Measurements from ENCODE around the gene GIPR.

GIPR gene

DNA sequence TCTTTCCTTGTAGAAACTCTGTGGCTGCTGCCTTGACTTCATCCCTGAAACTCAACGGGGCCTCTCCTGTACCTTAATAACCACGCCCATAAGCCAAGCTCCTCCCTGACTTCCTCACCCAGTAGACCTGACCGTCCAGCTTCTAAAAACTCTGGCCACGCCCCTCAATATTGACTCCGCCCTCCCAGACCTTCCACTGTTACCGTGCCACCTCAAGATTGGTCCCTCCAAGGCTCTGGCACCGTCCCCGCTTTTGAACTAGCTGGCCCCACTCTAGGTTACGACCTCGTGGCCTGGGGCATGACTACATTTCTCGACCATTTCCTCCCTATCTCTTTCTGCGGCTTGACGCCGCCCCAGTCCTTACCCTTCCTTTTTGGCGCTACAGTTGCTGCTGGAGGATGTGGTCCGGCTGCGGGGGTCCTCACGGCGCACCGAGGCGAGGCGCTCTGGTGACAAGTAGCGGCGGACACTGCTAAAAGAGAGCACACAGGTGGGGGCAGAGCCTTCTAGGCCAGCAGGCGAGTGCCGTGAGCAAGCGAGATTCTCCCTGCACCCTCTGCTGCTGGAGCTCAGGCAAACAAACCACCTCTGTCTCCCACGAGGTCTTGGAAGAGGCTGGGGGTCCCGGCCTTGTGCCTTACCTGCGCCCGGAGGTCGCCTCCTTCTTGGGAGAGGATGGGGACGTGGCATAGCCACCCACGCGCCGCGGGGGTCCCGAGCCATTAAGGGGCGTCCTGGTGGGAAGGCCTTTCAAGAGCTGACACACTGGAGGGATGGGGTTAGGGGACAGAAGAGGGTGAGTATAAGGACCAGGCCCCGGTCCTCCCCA lies 26.5 kb upstream of the GIPR start:
- H3K9me3 Mint-ChIP-seq, result no peaks in the 10 kb centered on the region
- H3K4me3 Mint-ChIP-seq, result peak overlapping the region; percentile 95
- peaks cover 14% of the 10 kb centered on the region for H3K36me3 Mint-ChIP-seq (ENCODE audit: low read depth)
- peak overlapping the region; percentile 97 for H3K27ac Mint-ChIP-seq
- H3K27me3 Mint-ChIP-seq, result peaks cover 5% of the 10 kb centered on the region
- H3K4me1 Mint-ChIP-seq (ENCODE audit: low read depth), result peaks cover 51% of the 10 kb centered on the region

DNA sequence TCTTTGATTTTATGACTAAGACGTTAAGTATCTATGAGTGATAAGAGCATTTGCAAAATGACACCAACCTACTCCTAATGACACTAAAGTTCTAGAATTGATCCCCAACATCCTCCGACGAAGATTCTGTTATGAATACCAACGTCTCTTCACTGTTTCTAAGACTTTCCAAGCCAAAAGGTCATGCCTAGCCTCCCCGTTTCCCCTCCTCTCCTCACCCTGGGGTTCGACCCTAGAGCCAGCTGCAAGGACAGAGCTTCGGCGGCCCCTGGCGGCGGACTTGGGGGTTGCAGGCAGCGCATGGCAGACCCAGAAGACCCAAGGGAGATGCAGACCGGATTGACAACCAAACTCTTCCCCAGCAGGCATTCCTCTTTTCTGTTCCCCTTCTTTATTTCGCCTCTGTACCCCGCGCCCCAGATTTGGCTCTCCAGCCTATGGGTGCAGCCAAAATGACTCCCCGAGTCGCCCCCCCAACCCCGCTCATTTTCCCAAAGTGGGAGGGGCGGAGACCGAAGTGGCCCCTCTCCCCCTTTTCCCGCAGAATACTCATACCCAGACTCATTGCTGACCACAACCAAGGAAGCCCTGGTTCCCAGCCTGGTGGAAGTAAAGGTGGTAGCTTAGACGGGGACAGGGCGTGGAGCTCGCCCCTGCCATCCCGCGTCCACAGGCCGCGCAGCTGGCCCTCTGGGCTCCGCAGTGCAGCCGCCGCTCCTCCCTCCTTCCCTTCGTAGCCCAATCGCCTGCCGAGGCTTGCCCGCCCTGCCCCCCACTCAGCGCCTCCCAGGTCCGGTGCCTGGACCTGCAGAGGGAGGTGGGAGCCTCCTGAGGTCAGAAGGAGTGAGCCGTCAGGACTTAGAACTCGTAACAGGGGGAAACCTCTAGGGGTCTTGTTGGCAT lies 24.7 kb upstream of the GIPR start:
- peaks cover 53% of the 10 kb centered on the region for H3K4me1 Mint-ChIP-seq (ENCODE audit: low read depth)
- H3K9me3 Mint-ChIP-seq, result no peaks in the 10 kb centered on the region
- H3K36me3 Mint-ChIP-seq (ENCODE audit: low read depth), result peaks cover 14% of the 10 kb centered on the region
- H3K27me3 Mint-ChIP-seq, result peaks cover 6% of the 10 kb centered on the region
- peak overlapping the region; percentile 95 for H3K4me3 Mint-ChIP-seq
- H3K27ac Mint-ChIP-seq, result peak overlapping the region; percentile 97

DNA sequence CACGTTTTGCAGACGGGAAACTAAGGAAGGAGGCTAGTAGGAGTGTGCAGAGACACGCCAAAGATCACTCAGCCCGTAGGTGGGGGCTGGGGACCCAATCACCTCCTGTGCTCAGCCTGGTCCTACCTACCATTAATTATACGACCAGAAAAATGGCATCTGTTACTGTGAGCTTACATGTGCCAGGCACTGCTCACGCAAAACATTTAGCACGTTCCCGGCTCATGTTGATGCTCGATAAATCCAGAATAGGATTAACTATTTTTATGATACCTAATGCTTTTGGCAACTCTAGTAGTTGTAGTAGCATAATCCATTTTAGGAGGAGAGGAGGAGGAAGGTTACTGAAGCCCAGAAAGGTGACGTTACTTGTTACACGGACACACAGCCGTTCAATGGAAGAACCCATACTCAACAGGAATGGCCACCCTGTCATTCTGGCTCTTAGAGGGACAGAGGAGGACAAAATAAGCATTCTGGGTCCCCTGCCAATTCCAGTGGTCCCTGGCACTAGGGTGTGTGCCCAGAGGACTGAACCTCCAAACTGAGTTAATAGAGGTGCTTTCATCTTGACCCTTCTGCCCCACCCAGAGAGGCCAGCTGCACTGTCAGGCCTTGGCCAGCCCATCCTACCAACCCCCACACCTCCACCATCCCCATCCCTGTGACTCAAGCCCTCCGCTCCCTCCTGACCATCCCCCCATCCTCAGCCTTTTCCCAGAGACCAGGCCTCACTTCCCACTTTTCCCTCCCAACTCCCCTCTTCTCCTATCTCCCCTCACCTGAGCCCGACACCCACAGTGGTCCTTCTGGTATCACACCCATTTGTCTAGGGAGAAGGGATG lies 23.9 kb upstream of the GIPR start:
- H3K4me1 Mint-ChIP-seq (ENCODE audit: low read depth), result peaks cover 46% of the 10 kb centered on the region
- peak overlapping the region; percentile 21 for H3K27ac Mint-ChIP-seq
- H3K27me3 Mint-ChIP-seq, result peaks cover 6% of the 10 kb centered on the region
- H3K36me3 Mint-ChIP-seq (ENCODE audit: low read depth), result peaks cover 10% of the 10 kb centered on the region
- peak overlapping the region; percentile 95 for H3K4me3 Mint-ChIP-seq
- no peaks in the 10 kb centered on the region for H3K9me3 Mint-ChIP-seq

DNA sequence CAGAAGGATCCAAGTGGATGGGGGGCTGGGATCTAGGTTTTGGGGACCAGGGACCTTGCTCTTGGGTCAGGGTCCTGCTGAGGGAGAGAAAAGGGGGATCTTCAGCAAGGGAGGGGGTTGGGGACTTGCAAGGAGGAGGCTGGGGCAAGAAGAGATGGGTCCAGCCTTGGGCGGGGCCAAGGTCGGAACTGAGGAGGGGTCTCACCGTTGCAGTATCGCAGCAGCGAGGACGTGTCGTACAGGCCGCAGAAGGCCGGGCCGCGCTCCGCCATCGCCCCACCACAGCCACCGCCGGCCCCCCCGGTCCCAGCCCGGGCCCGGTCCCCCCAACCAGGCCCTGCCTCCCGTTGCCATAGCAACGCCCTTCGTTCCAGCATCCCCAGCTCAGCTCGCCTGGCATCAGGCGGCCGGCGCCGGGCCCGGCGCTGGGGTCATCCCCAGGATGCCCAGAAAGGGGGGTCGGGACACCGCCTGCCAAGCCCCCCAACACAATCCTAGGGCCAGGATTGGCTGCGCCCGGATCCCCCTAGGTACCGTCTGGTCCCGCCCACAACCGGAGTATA lies 22.9 kb upstream of the GIPR start:
- no peak overlapping the region for H3K27ac Mint-ChIP-seq
- no peaks in the 10 kb centered on the region for H3K9me3 Mint-ChIP-seq
- peaks cover 6% of the 10 kb centered on the region for H3K27me3 Mint-ChIP-seq
- H3K4me1 Mint-ChIP-seq (ENCODE audit: low read depth), result peaks cover 41% of the 10 kb centered on the region
- peak overlapping the region; percentile 67 for H3K4me3 Mint-ChIP-seq
- peaks cover 10% of the 10 kb centered on the region for H3K36me3 Mint-ChIP-seq (ENCODE audit: low read depth)

DNA sequence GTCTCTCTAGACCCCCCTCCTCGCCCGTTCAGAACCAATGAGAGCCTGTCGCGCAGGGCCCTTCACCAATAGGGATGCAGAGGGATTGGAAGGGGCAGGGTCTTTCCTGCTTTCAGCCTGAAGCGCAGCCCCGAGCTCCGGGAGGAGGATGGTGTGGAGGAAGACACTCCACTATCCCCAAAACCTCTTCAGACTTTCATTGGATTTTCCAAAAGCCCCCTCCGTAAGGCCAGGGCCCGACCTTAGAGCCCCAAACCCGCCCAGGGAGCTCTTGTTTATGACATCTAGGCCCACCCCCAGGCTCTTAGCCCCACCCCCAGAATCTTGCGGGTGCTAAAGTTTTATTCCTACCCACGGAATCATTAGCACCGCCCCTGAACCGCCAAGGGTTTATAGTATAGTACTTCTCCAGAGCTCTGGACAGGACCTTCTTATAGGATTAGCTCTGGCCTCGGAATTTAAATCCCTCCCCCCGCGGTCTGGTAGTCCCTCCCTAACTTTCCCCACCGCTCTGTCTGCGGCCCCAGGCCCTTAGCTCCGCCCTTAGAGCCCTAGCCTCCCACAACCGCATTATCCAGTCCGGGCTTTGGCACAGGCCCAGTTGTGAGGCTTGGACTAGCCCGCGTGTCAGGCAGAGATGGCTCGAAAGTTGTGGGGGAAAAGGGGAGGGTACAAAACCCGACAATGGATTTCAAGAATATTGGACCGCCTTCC lies 22.2 kb upstream of the GIPR start:
- Mint-ChIP-seq H3K4me1 (ENCODE audit: low read depth) (peaks cover 38% of the 10 kb centered on the region), H3K4me3 (peak overlapping the region; percentile 67), H3K27ac (peak overlapping the region; percentile 43), H3K27me3 (peaks cover 6% of the 10 kb centered on the region), H3K36me3 (ENCODE audit: low read depth) (peaks cover 7% of the 10 kb centered on the region), H3K9me3 (no peaks in the 10 kb centered on the region)

DNA sequence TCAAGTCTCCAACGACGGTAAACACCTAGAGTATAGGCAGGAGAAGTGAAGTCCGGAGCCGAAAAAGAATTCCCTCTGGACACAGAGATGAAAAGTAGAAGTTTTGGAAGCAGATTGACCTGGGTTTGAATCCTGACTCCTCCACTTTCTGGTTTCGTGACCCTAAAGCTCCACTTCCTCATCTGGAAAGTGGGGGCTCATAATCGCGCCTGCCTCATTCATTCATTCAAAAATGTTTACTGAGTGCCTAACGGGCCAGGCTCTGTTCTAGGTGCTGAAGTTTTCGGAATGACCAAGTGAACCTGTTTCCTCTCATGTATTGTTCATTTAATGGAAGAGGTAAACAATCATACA lies 21.7 kb upstream of the GIPR start:
- Mint-ChIP-seq H3K27me3 (peaks cover 6% of the 10 kb centered on the region), H3K4me3 (peak overlapping the region; percentile 67), H3K9me3 (no peaks in the 10 kb centered on the region), H3K36me3 (ENCODE audit: low read depth) (peaks cover 1% of the 10 kb centered on the region), H3K27ac (peak overlapping the region; percentile 43), H3K4me1 (ENCODE audit: low read depth) (peaks cover 32% of the 10 kb centered on the region)

DNA sequence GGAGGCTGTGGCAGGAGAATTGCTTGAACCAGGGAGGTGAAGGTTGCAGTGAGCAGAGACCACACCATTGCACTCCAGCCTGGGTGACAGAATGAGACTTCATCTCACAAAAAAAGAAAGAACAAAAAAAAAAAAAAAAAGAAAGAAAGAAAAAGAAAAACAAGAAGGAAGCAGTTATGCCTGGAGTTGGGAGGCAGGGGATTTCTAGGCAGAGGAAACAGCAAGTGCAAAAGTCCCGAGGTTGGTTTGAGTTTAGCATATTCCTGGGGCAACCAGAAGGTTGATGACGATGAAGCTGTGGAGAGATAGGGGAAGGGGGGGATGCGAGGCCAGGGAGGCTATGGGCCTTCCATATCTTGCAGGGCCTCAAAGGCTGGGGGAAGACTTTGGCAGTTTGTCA lies 17.3 kb upstream of the GIPR start:
- Mint-ChIP-seq H3K36me3 (ENCODE audit: low read depth) (no peaks in the 10 kb centered on the region), H3K9me3 (no peaks in the 10 kb centered on the region), H3K27me3 (peaks cover 6% of the 10 kb centered on the region), H3K27ac (no peak overlapping the region), H3K4me3 (no peak overlapping the region), H3K4me1 (ENCODE audit: low read depth) (peaks cover 8% of the 10 kb centered on the region)

DNA sequence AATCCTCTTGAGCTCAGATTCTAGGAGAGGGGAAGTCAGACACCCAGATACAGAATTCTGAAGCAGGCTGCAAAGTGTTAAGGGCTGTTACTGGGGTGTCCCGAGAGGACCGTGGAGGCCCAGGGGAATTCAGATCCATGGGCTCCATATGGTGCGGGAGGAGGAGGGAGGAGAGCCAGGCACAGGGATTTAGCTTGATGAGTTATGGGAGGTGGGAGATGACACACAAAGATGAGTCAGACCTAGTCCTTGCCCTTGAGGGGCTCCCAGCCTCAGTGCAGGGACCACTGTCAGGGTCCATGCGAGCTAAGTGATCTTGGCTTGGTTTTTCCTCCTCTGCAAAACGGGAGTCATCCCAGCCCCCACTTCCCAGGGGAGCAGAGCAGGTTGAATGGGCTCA lies 14.4 kb upstream of the GIPR start:
- H3K4me1 Mint-ChIP-seq (ENCODE audit: low read depth), result no peaks in the 10 kb centered on the region
- H3K36me3 Mint-ChIP-seq (ENCODE audit: low read depth), result no peaks in the 10 kb centered on the region
- H3K4me3 Mint-ChIP-seq, result no peak overlapping the region
- H3K27me3 Mint-ChIP-seq, result no peaks in the 10 kb centered on the region
- no peaks in the 10 kb centered on the region for H3K9me3 Mint-ChIP-seq
- H3K27ac Mint-ChIP-seq, result no peak overlapping the region

DNA sequence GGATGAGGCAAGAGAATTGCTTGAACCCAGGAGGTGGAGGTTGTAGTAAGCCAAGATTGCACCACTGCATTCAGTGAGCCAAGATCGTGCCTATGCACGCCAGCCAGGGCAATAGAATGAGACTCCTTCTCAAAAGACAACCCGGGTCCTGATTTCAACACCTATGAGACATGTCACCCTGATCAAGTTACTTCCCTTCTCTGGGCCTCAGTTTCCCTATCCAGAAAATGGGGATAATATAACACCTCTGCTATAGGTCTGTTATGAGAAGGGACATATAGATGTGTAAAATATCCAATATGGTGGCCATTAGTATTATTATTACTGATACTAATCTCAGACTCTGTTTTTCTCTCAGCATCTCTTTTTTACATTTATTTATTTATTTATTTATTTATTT lies 12.9 kb upstream of the GIPR start:
- H3K27me3 Mint-ChIP-seq, result peaks cover 4% of the 10 kb centered on the region
- no peaks in the 10 kb centered on the region for H3K36me3 Mint-ChIP-seq (ENCODE audit: low read depth)
- H3K9me3 Mint-ChIP-seq, result no peaks in the 10 kb centered on the region
- H3K4me3 Mint-ChIP-seq, result no peak overlapping the region
- H3K27ac Mint-ChIP-seq, result no peak overlapping the region
- no peaks in the 10 kb centered on the region for H3K4me1 Mint-ChIP-seq (ENCODE audit: low read depth)

DNA sequence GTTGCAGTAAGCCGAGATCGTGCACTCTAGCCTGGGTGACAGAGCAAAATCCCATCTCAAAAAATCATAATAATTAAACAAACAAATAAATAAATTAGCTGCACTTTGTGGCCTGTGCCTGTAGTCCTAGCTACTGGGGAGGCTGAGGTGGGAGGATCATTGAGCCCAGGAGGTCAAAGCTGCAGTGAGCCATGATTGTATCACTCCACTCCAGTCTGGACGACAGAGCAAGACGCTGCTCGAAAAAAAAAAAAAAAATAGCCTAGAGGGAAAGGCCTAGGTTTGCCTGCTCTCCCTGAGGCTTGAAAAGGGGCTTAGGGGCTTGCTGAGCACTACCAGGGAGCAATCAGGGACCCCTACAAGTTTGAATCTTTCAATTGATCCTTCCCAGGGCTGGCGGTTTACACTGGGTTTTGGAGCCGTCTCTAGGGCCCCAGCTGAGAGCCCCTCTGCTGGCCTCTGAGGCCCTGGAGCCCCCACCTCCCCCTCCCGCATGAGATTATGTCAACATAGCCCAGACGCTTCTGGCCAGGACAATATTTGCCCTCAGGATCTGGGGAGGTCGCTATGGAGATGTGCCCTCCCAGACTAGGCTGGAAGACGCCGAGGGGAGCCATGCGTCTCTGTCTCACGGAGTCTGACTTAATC lies 10.4 kb upstream of the GIPR start:
- Mint-ChIP-seq H3K4me3 (no peak overlapping the region), H3K27ac (no peak overlapping the region), H3K4me1 (ENCODE audit: low read depth) (no peaks in the 10 kb centered on the region), H3K27me3 (peaks cover 13% of the 10 kb centered on the region), H3K36me3 (ENCODE audit: low read depth) (no peaks in the 10 kb centered on the region), H3K9me3 (no peaks in the 10 kb centered on the region)

DNA sequence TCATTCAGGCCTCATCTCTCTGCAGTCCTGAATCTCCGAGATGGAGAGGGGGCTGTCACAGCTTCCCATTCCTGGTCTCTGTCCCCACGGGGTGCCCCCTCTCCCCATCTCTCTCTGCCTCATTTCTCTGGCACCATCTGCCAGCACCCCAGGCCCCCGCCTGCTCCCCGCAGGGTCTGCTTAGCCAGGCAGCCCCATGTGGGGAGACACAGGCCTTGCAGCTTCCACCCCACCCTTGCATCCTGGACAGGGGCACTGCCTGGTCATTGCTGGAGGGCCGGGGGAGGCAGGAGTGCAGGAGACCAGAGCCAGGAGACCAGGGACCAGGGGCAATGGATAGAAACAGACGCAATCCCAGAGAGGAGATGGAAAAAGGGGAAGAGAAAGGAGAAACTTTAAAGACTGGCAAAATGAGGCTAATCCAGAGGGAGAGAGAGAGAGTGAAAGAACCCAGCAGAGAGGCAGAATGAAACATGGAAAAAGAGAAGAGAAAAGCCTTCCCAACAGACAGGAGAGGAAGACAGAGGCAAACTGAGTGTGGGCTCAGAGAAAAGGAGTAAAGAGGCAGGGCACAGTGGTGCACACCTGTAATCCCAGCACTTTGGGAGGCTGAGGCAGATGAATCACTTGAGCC lies 8.8 kb upstream of the GIPR start:
- no peaks in the 10 kb centered on the region for H3K9me3 Mint-ChIP-seq
- H3K36me3 Mint-ChIP-seq (ENCODE audit: low read depth), result no peaks in the 10 kb centered on the region
- H3K4me3 Mint-ChIP-seq, result no peak overlapping the region
- H3K27ac Mint-ChIP-seq, result no peak overlapping the region
- H3K4me1 Mint-ChIP-seq (ENCODE audit: low read depth), result no peaks in the 10 kb centered on the region
- H3K27me3 Mint-ChIP-seq, result peaks cover 13% of the 10 kb centered on the region

DNA sequence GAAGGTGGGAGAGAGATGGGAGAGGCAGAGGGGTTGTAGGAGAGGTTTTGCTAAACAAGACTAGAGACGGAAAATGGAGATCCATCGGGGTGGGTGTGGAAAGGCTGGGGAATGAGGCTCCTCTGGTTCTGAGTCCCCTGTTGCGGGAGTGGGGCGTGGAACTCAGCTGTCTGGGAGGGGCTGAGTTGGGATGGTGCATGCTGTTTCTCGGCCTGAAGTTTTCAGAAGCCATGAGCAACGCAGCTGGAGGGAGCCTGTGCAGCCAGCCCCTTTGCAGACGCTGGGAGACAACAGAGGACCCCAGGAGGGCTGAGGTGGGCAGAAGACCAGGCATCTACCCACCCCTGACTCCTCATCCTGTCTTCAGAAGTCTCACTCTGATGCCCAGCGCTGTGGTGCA lies 7.4 kb upstream of the GIPR start:
- H3K36me3 Mint-ChIP-seq (ENCODE audit: low read depth), result no peaks in the 10 kb centered on the region

DNA sequence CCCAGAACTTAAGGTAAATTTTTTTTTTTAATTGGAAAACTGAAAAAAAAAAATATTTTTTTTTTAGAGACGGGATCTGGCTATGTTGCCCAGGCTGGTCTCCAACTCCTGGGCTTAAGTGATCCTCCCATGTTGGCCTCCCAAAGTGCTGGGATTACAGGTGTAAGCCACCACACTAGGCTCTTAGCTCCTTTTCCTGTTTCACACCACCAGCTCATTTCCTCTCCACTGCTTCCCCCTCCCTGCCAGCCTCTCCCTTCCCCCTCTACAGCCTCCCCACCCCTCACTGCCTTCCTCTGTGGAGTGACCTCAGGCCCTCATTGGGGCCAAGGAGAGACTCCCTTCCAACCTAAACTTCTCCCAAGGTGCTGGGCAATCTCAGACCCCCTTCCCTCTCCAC lies 4.2 kb upstream of the GIPR start:
- H3K27ac Mint-ChIP-seq, result no peak overlapping the region
- no peaks in the 10 kb centered on the region for H3K36me3 Mint-ChIP-seq (ENCODE audit: low read depth)
- no peaks in the 10 kb centered on the region for H3K9me3 Mint-ChIP-seq
- H3K4me1 Mint-ChIP-seq (ENCODE audit: low read depth), result peaks cover 16% of the 10 kb centered on the region
- H3K4me3 Mint-ChIP-seq, result no peak overlapping the region
- peaks cover 13% of the 10 kb centered on the region for H3K27me3 Mint-ChIP-seq

More for the DNA sequence above, 7.4 kb upstream of the GIPR start:
- H3K27ac Mint-ChIP-seq, result no peak overlapping the region
- no peak overlapping the region for H3K4me3 Mint-ChIP-seq
- peaks cover 13% of the 10 kb centered on the region for H3K27me3 Mint-ChIP-seq
- H3K4me1 Mint-ChIP-seq (ENCODE audit: low read depth), result no peaks in the 10 kb centered on the region
- no peaks in the 10 kb centered on the region for H3K9me3 Mint-ChIP-seq

Data from stimulated activated naive CD8-positive, alpha-beta T cell treated with anti-CD3 and anti-CD28 coated beads, Interleukin-15, Interleukin-2, amounts not matched to agents 100 ng/mL and 50 ng/mL, for 24 hours (primary cell).